Measurements from ENCODE around the gene LMF1.
"Not testable (repeated sequence)": the region's sequence is repeated elsewhere in the genome, so short reads cannot be mapped to it uniquely, and the experiment has no call there.

The LMF1 gene

GRCh38 chr16:962901-963814 lies 7.6 kb downstream of the LMF1 start:
- Histone ChIP-seq H3K27ac (ENCODE audit: low read depth, low read length) (no peak overlapping the region), H3K4me1 (ENCODE audit: control insufficient read depth, insufficient read depth, low read length) (no peaks in the 10 kb centered on the region), H3K27me3 (ENCODE audit: control insufficient read depth, insufficient read depth, low read length) (no peaks in the 10 kb centered on the region), H3K36me3 (ENCODE audit: control insufficient read depth, insufficient read depth, low read length) (no peaks in the 10 kb centered on the region), H3K4me3 (ENCODE audit: low read depth, low read length) (no peak overlapping the region), H3K9ac (ENCODE audit: low read depth, low read length) (no peak overlapping the region), H3K9me3 (ENCODE audit: control insufficient read depth, insufficient read depth, low read length) (no peaks in the 10 kb centered on the region)

DNA sequence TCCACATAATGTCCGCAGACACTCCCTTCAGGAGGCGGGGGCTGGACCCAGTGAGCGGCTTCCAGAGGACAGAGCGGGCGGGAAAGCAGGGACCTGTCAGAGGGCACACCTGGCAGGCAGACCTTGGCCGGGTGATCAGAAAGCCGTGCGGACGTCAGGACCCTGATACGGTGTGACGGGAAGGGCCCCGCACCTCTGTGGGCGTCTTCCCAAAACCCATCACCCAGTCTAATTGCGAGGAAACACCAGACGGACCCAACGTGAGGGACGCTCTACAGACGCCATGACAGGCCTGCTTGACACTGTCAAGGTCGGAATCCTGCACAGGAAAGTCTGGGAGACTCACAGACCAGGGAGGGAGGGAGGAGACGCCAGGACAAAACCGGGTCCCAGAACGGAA lies 8.4 kb downstream of the LMF1 start:
- Histone ChIP-seq H3K9ac (ENCODE audit: low read depth, low read length) (no peak overlapping the region), H3K4me1 (ENCODE audit: control insufficient read depth, insufficient read depth, low read length) (no peaks in the 10 kb centered on the region), H3K27ac (ENCODE audit: low read depth, low read length) (no peak overlapping the region), H3K36me3 (ENCODE audit: control insufficient read depth, insufficient read depth, low read length) (no peaks in the 10 kb centered on the region), H3K4me3 (ENCODE audit: low read depth, low read length) (no peak overlapping the region), H3K27me3 (ENCODE audit: control insufficient read depth, insufficient read depth, low read length) (no peaks in the 10 kb centered on the region), H3K9me3 (ENCODE audit: control insufficient read depth, insufficient read depth, low read length) (no peaks in the 10 kb centered on the region)

DNA sequence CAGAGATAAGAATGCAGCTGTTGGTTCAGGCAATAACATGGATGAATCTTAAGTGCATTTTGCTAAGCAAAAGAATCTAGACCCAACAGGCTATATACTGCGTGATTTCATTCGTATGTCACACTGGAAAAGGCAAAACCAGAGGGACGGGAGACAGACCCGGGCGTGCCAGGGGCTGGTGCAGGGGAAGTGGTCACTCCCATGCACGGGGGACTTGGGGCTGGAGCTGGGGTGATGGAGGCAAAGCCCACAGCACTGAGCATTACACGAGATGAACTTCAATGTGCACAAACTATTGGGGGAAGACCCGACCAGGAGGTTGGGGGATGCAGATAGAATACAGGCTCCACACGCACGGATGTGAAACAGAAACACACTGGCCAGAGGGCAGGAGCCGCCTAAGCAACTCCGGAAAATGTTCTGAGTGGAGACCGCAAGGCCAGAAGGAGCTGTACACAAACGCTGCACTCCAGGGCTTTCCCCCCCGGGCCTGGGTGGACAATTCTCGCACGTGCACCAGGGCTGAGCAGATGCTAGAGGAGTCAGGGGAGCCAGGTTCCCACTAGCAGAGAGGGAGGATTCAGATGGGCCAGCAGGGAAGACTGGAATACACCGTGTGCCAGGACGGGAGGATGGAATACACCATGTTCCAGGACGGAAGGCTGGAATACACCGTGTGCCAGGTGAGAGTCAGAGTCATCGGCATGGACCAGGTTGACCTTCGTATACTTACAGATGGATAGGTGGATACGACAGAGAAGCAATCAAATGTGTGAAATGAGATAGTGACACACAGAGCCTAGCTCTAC lies 11.3 kb downstream of the LMF1 start:
- Histone ChIP-seq H3K9ac (ENCODE audit: low read depth, low read length) (no peak overlapping the region), H3K27me3 (ENCODE audit: control insufficient read depth, insufficient read depth, low read length) (no peaks in the 10 kb centered on the region), H3K27ac (ENCODE audit: low read depth, low read length) (no peak overlapping the region), H3K36me3 (ENCODE audit: control insufficient read depth, insufficient read depth, low read length) (no peaks in the 10 kb centered on the region), H3K4me1 (ENCODE audit: control insufficient read depth, insufficient read depth, low read length) (no peaks in the 10 kb centered on the region), H3K4me3 (ENCODE audit: low read depth, low read length) (no peak overlapping the region), H3K9me3 (ENCODE audit: control insufficient read depth, insufficient read depth, low read length) (no peaks in the 10 kb centered on the region)

DNA sequence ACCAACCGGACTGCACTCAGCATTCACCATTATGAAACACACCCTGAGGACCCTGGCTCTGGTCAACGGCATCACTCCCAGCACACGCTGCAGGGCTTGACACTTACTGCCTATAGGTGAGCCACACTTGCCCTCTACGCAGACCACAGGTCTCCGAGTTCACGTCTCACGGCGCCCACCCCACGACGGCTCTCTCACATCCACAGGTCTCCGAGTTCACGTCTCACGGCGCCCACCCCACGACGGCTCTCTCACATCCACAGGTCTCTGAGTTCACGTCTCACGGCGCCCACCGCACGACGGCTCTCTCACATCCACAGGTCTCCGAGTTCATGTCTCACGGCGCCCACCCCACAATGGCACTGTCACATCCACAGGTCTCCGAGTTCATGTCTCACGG lies 15.0 kb downstream of the LMF1 start:
- H3K4me1 ChIP-seq (ENCODE audit: control insufficient read depth, insufficient read depth, low read length); H3K4me3 ChIP-seq (ENCODE audit: low read depth, low read length); H3K9me3 ChIP-seq (ENCODE audit: control insufficient read depth, insufficient read depth, low read length); H3K27me3 ChIP-seq (ENCODE audit: control insufficient read depth, insufficient read depth, low read length); H3K27ac ChIP-seq (ENCODE audit: low read depth, low read length); H3K9ac ChIP-seq (ENCODE audit: low read depth, low read length); H3K36me3 ChIP-seq (ENCODE audit: control insufficient read depth, insufficient read depth, low read length): not testable (repeated sequence)

GRCh38 chr16:953818-954217 lies 17.0 kb downstream of the LMF1 start:
- H3K9ac ChIP-seq (ENCODE audit: low read depth, low read length); H3K36me3 ChIP-seq (ENCODE audit: control insufficient read depth, insufficient read depth, low read length); H3K4me1 ChIP-seq (ENCODE audit: control insufficient read depth, insufficient read depth, low read length); H3K27ac ChIP-seq (ENCODE audit: low read depth, low read length); H3K9me3 ChIP-seq (ENCODE audit: control insufficient read depth, insufficient read depth, low read length); H3K27me3 ChIP-seq (ENCODE audit: control insufficient read depth, insufficient read depth, low read length); H3K4me3 ChIP-seq (ENCODE audit: low read depth, low read length): not testable (repeated sequence)

- no peak overlapping the region for H3K9ac ChIP-seq (ENCODE audit: low read depth, low read length)
- no peaks in the 10 kb centered on the region for H3K9me3 ChIP-seq (ENCODE audit: control insufficient read depth, insufficient read depth, low read length)
- H3K36me3 ChIP-seq (ENCODE audit: control insufficient read depth, insufficient read depth, low read length) = no peaks in the 10 kb centered on the region
- no peaks in the 10 kb centered on the region for H3K4me1 ChIP-seq (ENCODE audit: control insufficient read depth, insufficient read depth, low read length)
- no peak overlapping the region for H3K27ac ChIP-seq (ENCODE audit: low read depth, low read length)
- no peaks in the 10 kb centered on the region for H3K27me3 ChIP-seq (ENCODE audit: control insufficient read depth, insufficient read depth, low read length)
- H3K4me3 ChIP-seq (ENCODE audit: low read depth, low read length) = no peak overlapping the region
These were observed 18.5 kb downstream of the LMF1 start for GRCh38 chr16:952321-952720.

DNA sequence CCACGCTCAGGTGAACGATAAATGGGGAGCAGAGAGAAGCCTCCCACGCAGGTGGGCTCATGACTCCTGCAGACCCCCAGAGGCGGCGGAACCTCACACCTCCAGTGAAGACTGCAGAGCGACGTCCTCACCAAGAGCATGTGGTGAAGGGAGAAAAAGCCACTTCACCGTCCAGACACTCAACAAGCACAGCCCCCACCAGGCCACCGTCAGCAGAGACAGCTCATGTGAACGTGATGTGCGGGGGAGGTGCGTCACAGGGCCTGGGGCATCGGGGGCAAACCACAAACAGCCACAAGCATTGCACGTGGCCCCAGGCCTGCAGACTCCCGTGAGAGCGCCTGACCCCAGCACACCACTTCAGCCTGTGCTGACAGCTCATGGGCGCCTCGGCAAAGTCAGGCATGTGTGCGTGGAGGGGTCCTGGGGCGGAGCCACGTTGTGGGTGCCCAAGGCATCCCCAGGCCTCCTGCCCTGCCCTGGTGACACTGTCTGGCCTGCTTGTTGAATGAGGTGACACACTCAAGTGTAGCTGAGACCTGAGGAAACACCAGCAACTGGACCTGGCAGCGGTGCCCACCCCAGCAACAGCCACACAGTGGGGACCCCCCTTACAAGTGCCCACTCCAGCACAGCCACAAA lies 19.0 kb downstream of the LMF1 start:
- Histone ChIP-seq H3K4me3 (ENCODE audit: low read depth, low read length) (no peak overlapping the region), H3K9ac (ENCODE audit: low read depth, low read length) (no peak overlapping the region), H3K4me1 (ENCODE audit: control insufficient read depth, insufficient read depth, low read length) (no peaks in the 10 kb centered on the region), H3K27ac (ENCODE audit: low read depth, low read length) (no peak overlapping the region), H3K27me3 (ENCODE audit: control insufficient read depth, insufficient read depth, low read length) (no peaks in the 10 kb centered on the region), H3K36me3 (ENCODE audit: control insufficient read depth, insufficient read depth, low read length) (no peaks in the 10 kb centered on the region), H3K9me3 (ENCODE audit: control insufficient read depth, insufficient read depth, low read length) (no peaks in the 10 kb centered on the region)

- not testable (repeated sequence) for H3K27me3 ChIP-seq (ENCODE audit: control insufficient read depth, insufficient read depth, low read length); H3K4me1 ChIP-seq (ENCODE audit: control insufficient read depth, insufficient read depth, low read length); H3K9ac ChIP-seq (ENCODE audit: low read depth, low read length); H3K36me3 ChIP-seq (ENCODE audit: control insufficient read depth, insufficient read depth, low read length); H3K27ac ChIP-seq (ENCODE audit: low read depth, low read length); H3K9me3 ChIP-seq (ENCODE audit: control insufficient read depth, insufficient read depth, low read length); H3K4me3 ChIP-seq (ENCODE audit: low read depth, low read length)
These were observed 19.8 kb downstream of the LMF1 start for GRCh38 chr16:950733-951573.

GRCh38 chr16:948767-949166 lies 22.0 kb downstream of the LMF1 start:
- not testable (repeated sequence) for H3K36me3 ChIP-seq (ENCODE audit: control insufficient read depth, insufficient read depth, low read length)

GRCh38 chr16:947922-948303 lies 22.9 kb downstream of the LMF1 start:
- H3K36me3 ChIP-seq (ENCODE audit: control insufficient read depth, insufficient read depth, low read length); H3K27ac ChIP-seq (ENCODE audit: low read depth, low read length); H3K4me3 ChIP-seq (ENCODE audit: low read depth, low read length); H3K27me3 ChIP-seq (ENCODE audit: control insufficient read depth, insufficient read depth, low read length); H3K9me3 ChIP-seq (ENCODE audit: control insufficient read depth, insufficient read depth, low read length); H3K9ac ChIP-seq (ENCODE audit: low read depth, low read length); H3K4me1 ChIP-seq (ENCODE audit: control insufficient read depth, insufficient read depth, low read length): not testable (repeated sequence)

More at GRCh38 chr16:948767-949166, 22.0 kb downstream of the LMF1 start:
- H3K4me3 ChIP-seq (ENCODE audit: low read depth, low read length); H3K9me3 ChIP-seq (ENCODE audit: control insufficient read depth, insufficient read depth, low read length); H3K27me3 ChIP-seq (ENCODE audit: control insufficient read depth, insufficient read depth, low read length); H3K9ac ChIP-seq (ENCODE audit: low read depth, low read length); H3K4me1 ChIP-seq (ENCODE audit: control insufficient read depth, insufficient read depth, low read length); H3K27ac ChIP-seq (ENCODE audit: low read depth, low read length): not testable (repeated sequence)
